ENCODE measurements around the gene FCHSD2. TPM values are rescaled to one million over a fixed set of nuclear protein-coding genes. Genes with fewer than 3 reads are reported as not detected.

FCHSD2 gene
- total and polyA plus RNA-seq, 2 of the 13 experiments (the other 11 are each of a cell fraction or from before 2014, with no cell fraction given), result 20.5 to 24.8 TPM

GRCh38 chr11:73176145-73176873 lies 34.2 kb upstream of the FCHSD2 start (continued):
- 0 out of 2 replicates have a peak, but pooled peaks have one; percentile 27 for TF ChIP-seq THAP9 (CRISPR knock-in tag; IDR thresholded peaks at IDR 0.05; ENCODE audit: borderline replicate concordance)
- 0 out of 2 replicates have a peak, but pooled peaks have one; percentile 63 for TF ChIP-seq ZNF136 (CRISPR knock-in tag; IDR thresholded peaks at IDR 0.05; ENCODE audit: low read depth)
- TF ChIP-seq HIVEP1 (CRISPR knock-in tag; IDR thresholded peaks at IDR 0.05), result 0 out of 2 replicates have a peak, but pooled peaks have one; percentile 63
- no peak for TF ChIP-seq EP300 (IDR thresholded peaks at IDR 0.05; ENCODE audit: low read depth in 2 of 2, low read length in 2 of 2)
- TF ChIP-seq EP300 (CRISPR knock-in tag; IDR thresholded peaks at IDR 0.05; ENCODE audit: borderline replicate concordance), result no peak; the same call in 1 of the 2 replicates
- peak; percentile 63 for TF ChIP-seq ZNF687 (CRISPR knock-in tag; IDR thresholded peaks at IDR 0.05)
- peak; percentile 61; the same call in 1 of the 2 replicates for TF ChIP-seq MED1 (CRISPR knock-in tag; IDR thresholded peaks at IDR 0.05)
- 0 out of 2 replicates have a peak, but pooled peaks have one; percentile 30 for TF ChIP-seq ZNF296 (CRISPR knock-in tag; conservative IDR thresholded peaks at IDR 0.05)
- 0 out of 2 replicates have a peak, but pooled peaks have one; percentile 38 for TF ChIP-seq SMAD9 (CRISPR knock-in tag; IDR thresholded peaks at IDR 0.05)
- TF ChIP-seq NONO (IDR thresholded peaks at IDR 0.05), result no peak
- TF ChIP-seq NONO (CRISPR knock-in tag; conservative IDR thresholded peaks at IDR 0.05), result 0 out of 2 replicates have a peak, but pooled peaks have one; percentile 41
- TF ChIP-seq SOX6 (IDR thresholded peaks at IDR 0.05), result no peak
- TF ChIP-seq SOX6 (CRISPR knock-in tag; IDR thresholded peaks at IDR 0.05), result peak; percentile 33; the same call in 1 of the 2 replicates
